HG03354 (cell line): ENCODE measurements around the gene CDX1.

ENCODE experiments used
- ATAC-seq: cut with Tn5 transposase; IDR thresholded peaks from one replicate; pipeline ENCODE4 v1.9.1; 2021; ENCODE audit warnings: mild to moderate bottlenecking; ENCODE audit not compliant: unreplicated experiment, poor library complexity, severe bottlenecking

CDX1 gene

DNA sequence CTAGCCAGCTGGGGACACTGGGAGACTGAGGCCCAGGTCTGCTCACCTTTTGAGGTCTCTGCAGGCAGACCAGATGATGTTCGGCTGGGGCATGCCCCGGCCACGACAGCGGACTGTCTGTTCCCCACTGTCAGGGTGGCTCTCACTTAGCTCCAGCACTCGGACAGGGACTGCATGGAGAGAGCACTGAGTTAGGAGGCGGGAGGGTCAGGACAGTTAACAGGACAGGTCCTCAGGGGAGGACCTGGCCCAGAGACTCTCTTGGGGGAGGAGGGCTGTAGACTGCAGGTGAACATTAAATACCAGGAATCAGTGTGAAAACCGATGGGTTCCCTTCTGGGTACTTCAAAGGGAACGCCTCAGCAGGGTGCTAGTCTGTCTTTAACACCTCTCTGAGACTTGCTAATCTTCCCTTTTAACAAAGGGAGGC, 36.1 kb upstream of the CDX1 start:
- no peak for ATAC-seq

DNA sequence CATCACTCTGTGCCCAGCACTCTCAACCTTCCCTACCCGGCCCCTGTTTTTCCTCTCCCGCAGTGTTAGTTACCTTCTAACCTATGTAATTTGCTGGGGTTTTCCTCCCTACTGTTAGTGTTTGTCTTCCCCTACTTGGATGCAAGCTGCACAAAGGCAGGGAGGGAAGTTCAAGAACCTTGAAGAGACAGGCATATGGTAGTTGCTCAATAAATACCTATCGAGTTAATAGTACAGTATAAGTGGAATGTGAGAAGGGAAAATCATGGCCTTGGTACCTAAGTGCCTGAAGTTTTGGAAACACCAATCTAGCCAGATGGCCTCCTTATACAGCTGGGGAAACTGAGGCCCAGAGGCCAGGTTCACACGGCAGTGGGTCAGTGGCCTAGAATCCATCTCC, 35.1 kb upstream of the CDX1 start:
- ATAC-seq, result no peak

DNA sequence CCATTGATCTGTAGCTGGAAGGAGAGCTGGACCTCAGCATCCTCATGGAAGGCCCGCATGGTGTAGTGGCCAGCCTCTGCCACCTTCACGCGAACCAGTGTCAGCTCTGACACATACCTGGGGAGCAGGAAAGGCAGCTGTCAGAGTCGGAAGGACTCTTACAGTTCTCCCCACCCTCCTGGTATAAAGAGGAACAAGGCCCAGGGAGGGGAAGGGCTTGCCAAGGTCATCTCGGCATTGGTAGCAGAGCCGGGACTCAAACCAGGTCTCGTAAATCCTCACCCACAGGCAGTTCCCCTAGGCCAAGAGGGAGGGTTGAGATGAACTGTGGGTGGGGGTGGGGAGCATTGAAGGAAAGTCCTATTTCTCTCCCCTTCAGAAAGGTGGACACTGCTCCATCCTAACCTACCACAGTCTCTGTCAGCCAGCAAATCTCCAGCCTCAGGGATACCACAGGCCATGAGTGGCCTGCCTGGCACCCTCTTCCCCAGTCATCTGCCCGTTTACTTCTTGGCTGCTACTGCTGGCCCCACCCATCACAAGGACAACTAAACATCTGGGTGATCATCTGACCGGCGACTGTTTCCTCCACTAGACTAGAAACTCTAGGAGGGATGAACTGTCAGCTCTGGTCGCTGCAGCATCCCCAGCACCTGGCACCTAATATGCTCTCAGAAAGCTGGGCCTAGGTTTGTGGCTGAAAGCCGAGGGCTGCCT, 34.4 kb upstream of the CDX1 start:
- ATAC-seq, result no peak

DNA sequence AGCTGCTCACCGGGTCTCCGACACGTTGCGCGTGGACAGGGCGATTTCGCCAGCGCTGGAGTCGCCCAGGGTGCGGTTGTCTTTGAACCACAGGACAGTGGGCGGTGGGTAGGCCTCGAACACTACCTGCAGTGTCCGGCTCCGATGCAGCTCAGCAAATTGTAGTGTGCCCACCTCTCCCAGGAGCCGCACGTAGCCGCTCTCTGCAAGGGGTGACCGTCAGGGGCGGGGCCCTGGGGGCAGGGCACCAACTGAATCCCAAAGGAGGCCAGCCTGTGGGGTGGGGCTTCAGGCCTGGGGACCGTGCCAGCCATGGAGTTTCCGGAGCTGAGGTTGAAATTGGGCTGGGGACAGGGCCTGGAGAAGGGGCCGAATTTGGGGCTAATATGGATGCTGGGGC, 33.8 kb upstream of the CDX1 start:
- no peak for ATAC-seq

DNA sequence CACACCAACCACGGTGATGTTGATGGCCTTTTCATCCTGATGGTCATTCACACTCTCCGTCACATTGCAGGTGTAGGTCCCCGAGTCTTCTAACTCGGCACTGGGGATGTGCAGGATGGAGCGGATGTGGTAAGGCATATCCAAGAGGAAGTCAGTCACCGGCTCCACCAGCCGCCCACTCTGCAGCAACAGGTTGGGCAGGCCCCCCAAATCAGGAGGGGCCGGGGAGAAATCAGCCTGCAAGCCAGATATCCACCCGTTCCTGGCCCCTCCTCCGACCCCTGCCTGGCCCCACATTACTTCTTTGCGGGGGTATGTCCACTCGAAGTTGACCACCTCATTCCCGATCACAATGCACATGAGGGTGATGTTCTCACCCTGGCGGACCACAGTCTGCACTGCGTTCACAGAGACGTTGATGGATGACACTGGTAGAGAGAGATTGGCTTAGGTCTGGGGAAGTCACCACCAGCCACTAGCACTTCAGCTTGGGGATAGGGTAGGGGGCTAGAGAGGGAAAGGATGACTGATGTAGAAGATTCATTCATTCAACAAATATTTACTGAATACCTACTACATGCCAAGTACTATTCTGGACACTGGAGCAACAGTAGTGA, 32.9 kb upstream of the CDX1 start:
- no peak for ATAC-seq

DNA sequence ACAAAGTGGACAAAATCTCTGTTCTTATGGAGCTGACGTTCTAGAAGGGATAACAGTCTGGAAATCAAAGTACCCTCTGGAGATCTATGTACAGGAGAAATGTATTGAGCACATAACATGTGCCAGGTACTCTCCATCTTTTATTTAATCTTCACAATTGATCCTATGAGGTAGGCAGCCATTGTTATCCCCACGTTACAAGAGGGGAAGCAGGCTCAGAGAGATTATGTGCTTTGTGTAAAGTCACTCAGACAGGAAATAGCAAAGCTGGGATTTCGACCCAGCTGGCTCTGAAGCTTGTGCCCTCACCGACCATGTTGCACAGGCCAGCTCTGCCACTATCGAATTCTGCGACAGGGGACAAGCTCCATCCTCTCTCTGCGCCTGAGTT, 32.4 kb upstream of the CDX1 start:
- no peak for ATAC-seq

DNA sequence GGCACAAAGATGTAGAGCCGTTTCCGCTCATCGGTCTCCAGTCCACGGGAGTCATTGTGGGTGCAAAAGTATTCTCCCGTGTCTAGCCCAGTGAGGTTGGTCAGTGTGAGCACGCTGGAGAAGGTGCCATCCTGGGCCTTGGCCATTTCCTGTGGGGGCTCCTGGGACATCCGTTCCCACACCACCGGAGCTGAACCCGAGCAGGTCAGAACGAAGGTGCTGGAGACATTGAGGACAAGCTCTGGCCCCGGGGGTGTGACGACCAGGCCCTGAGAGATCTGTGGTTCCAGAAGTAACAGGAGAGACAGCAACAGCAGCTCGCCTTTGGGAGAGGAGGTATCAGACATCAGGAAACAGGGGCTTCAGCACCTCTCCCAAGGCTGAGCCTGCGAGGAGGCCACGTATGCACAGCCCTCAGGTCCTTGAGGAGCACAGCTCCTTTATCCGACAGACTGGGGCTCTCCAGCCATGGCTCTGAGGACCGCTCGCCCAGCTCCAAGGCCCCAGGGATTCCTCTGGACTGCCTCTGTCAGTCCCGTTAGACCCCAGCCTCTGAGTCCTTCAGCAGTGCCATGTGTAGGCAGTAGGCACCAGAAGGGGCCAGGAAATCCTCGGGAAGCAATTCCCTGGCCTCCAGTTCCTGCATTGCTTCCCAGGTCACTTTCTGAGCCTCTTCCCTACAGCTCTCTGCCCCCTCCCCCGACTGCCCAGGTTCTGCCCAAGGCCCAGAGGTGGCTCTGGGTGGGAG, 30.8 kb upstream of the CDX1 start:
- no peak for ATAC-seq

DNA sequence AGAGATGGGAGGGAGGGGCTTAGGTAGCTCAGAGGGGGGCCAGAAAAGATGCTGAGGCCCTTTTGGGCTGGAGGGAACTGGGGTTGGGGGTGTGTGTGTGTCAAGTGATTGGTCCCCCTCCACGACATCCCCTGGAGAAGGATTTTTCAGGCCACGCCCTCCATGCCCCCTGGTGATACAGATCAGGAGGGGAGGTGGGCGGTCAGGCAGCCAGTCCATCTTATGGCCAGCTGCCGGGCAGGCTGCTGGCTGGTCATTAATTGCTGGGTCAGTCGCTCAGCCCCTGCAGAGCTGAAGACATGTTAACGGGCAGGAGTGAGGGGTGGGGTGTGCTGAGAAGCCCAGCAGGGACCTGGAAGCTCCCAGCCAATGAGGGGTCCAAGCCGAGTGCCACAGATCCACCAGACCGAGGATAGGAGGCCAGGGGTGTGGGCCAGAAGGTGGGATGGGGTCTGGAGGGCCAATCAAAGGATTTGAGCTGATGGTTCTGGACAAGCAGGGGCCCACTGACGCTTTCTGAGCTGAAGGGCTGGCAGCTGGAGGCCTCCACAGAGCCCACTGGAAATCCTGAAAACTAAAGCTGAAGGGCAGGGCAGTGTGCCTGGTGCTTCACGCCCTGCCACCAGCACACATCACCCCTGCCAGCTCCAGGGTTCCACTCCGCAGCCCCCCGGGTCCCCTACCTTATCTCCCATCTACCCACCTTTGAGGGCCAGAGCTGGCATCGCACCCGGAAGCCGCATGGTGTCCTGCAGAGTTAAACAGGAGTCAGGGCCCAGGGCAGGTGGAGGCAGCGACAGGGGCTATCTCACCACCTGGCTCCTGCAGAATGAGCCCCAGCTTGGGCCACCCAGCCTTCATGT, 30.0 kb upstream of the CDX1 start:
- ATAC-seq, result no peak

DNA sequence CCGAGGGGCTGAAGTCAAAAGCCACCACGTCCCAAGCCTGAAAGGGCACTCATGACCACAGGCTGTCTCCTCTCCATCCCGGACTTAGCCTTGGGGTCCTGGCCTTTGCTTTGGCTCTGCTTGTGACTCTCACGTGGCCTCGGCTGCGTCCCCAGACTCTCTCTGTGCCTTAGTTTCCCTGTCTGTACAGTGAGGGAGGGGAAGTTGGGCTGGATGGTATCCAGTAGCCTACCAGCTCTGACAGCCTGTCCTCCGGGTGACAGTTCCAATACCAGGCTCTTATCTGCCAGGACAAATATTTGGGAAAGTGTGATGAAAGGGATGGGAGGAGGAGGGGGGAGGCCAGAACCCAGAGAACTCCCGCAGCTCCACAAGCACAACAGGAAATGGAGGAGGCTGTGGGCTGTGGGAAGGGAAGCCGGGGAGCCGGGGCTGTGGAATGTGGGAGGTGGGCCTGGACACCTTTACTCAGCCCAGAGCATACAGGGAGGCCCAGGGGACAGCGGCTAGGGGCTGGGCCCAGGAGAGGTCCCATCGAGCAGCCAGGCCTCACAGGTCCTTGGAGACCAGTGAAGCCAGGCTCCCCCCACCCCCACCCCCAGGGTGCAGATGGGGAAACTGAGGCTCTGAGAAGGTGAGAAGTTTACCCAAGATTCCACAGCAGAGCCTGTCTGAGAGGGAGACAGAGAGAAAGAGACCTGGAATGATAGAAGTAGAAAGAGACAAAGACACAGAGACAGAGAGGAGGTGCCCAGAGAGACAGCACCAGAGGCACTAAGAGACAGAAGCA, 29.2 kb upstream of the CDX1 start:
- ATAC-seq, result no peak

DNA sequence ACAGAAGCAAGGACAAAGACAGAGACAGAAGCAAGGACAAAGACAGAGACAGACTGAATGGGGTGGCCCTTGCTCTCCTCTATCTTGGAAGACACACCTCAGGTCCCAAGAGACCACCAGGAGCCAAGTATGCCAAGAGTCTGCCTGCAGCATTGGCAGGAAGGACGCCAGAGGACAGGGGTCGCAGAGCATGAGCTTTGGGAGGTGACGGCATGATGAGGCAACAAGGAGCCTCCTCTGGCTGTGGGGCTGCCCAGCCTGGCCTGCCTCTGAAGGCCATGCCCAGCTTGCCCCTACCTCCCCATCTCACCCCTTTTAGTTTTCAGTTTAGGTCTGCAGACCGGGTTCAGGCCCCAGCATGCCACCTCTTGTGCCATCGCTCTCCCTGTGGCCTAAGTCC, 28.6 kb upstream of the CDX1 start:
- ATAC-seq, result no peak

DNA sequence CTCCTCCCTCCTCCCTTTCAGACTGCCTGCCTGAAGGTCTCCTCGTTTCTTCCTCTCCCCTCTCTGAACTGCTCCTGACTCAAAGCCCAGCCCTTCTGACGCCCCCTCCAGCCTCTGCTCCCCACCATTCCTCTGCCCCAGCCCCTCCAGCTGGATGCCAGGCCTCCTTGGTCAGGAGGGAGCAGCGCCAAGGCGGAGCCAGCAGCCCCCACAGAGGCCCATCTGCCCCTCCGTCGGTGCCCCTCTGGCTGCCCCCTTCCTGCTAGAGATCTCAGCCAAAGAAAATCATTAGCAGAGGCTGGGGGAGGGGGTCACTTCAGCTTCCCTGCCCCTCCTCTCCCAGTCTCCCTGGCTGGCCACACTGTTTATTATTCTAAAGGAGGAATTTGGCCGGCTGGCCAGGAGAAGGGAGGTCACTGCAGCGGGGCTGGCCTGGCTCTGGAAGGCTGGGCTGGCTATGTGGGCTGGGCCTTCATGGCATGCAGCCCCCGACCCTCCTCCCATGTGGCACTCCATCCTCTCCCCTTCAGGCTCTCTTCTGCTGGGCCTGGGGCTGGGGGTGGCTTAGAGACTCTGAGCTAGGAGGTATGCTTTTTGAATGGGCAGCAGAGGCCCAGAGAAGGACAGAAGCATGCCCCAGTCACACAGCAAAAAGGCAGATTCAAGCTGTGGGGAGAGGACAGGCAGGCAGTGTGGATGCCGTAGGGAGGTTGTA, 27.9 kb upstream of the CDX1 start:
- no peak for ATAC-seq

DNA sequence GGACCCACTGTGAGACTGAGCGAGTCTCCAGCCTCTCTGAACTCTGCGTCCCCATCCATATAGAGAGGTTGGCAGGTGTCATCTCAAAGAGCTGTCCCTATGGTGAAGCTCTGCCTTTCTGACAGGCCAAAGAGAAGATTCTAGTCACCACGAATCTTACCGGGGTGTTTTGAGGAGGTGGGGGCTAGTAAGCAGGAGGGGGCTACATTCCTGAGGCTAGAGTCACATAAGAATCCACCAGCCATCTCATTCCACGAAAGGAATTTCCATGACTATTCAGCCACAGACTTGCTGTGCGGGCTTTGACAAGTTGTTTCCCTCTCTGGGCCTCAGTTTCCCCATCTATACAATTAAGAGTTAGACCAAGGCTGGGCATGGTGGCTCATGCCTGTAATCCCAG, 27.2 kb upstream of the CDX1 start:
- ATAC-seq, result no peak

DNA sequence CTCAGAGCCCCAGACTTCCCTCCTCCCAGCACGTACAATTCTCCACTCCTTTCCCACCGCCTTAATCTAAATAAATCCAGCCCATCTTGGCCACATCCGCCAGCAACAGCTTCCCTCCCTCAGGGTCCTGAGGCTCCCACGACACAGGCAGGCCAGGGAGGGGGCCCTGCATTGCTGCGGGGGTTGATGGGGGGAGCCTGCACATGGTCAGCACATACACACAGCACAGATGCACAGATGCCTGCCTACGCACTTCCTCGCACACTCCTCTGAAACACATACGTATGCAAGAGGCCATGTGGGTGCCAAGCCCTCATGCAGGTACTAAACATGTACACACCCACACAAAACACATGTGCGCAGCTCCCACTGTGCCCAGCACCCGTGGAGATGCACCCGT, 25.7 kb upstream of the CDX1 start:
- ATAC-seq, result no peak

DNA sequence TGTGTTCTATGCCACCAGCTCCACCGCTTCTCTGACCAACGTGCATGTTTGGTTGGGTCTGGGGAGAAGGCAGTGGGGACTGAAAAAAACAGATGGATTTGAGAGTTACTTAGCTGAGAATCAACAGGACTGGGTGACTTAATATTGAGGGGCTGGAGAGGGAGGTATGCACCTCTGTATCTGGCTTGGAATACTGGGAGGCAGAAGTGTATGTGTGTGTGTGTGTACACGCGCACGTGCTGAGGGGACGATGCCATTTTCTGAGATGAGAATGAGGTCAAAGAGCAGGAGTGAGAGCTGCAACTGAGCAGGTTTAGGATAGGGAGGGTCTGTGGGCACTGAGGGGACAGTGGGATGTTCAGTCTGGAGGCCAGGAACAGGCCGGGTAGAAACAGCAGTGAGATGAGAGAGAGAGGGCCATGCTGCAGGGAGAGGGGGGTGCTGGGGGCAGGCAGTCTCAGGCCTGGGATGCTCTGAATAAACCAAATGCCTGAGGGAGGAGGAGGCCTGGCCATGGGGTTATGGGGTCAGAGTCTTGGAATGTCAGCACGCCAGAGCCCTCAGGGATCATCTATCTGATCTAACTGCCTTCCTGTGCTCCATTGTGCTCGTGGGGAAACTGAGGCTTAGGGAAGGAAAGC, 24.9 kb upstream of the CDX1 start:
- ATAC-seq, result no peak

DNA sequence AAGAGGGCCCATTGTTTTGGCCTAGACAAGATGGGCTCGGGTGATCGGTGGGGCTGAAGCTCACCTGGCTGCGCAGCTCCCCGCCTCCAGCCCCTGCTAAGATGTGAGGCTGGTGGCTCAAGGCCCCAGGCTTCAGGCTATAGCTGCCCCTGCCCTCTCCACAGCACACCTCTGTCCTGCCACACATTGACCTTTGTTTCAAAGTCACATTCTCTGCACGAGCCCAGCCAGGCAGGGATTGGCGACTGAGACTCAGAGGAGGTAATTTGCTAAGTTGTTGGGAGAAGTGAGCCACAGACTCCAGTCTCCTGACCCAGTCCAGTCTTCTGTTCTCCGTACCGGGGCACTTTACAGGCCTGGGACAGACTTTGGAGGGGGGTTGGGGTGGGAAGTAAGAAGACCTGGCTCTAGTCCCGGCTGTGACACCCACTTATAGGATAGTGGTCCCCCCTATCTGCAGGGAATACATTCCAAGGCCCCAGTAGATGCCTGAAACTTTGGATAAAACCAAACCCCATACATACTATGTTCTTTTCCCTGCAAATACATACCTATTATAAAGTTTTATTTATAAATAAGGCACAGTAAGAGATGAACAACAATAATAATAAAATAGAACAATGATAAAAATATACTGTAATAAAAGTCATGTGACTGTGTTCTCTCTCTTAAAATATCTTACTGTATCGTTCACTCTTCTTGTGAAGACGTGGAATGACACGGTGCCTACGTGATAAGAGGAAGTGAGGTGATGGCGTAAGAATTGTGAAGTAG, 24.2 kb upstream of the CDX1 start:
- ATAC-seq, result no peak

DNA sequence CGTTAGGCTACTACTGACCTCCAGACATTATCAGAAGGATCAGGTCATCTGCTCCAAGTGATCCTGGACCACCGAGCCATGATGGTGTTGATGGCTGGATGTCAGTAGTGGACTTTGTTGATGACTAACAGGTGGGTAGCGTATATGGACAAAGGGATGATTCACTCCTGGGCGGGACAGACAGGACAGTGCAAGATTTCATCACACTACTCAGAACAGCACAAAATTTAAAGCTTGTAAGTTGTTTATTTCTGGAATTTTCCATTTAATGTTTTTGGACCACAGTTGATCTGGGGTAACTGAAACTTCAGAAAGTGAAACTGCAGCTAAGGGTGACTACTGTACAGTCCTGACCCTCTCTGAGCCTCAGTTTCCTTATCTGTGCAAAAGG, 23.6 kb upstream of the CDX1 start:
- no peak for ATAC-seq

DNA sequence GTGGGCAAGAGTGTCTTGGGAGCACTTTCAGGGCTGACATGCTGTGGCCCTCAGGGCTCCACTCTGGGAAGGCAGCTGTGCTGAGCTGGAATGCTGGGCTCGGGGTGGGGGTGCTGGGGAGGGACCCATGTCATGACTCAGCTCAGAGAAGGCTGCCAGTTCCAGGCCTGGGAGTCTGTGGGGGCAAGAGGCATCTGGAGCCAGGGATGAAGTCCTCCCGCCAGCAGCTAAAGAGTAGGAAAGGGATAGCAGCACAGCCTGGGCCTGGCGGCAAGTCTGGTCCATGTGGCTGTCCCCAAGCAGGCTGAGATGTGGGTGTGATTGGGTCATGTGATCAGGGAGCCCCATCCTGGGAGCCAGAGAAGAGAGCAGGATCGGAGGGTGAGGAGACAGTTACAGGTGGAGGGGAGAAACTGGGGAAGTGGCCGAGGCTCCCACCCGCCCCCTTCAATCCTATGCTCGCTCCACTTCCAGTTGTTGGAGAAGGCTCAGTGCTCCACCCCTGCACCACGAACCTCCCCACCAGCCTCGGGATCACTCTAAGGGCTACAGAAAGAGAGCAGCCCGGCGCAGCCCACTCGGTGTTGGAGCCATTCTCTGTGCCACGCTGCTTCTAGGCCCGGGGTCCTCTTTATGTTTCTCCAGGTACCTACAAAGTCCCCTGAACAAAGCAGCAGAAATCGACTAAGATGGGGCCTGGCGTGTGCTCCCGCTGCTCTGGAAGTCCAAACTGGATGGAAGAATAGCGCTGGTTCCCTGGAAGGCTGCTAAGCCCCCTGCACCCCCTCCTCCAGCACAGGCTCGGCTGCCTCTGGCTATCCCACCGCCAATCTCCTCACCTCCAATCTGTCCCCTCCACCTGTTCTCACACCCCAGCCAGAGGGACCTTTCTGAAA, 23.0 kb upstream of the CDX1 start:
- ATAC-seq, result no peak
